Mesenchymal stem cell (in vitro differentiated cells and primary cell): ENCODE results near the gene GDAP2.

Source experiments
- DNase-seq: peaks from one replicate; pipeline ENCODE4 v3.0.0-alpha.2; 2013
- H2AFZ ChIP-seq: one replicate; pipeline ENCODE4 v1.6.1; 2013; ENCODE audit warnings: low read depth, mild to moderate bottlenecking, control low read depth, inconsistent platforms, low read length, moderate library complexity
- H2AK5ac ChIP-seq: 2 replicates; pipeline ENCODE4 v1.6.1; 2013; ENCODE audit warnings: low read length, moderate library complexity, mild to moderate bottlenecking, inconsistent platforms; ENCODE audit not compliant: severe bottlenecking
- H2BK120ac ChIP-seq: one replicate; pipeline ENCODE4 v1.6.1; 2013; ENCODE audit warnings: low read depth, mild to moderate bottlenecking, inconsistent platforms, low read length, moderate library complexity
- H2BK12ac ChIP-seq, 2 experiments: one replicate each; pipeline ENCODE4 v1.6.1; 2013; ENCODE audit warnings: inconsistent platforms in 2 of 2, low read length in 2 of 2, mild to moderate bottlenecking in 2 of 2, moderate library complexity in 2 of 2, control low read depth in 1 of 2
- H2BK15ac ChIP-seq: one replicate; pipeline ENCODE4 v1.6.1; 2013; ENCODE audit warnings: mild to moderate bottlenecking, low read depth, inconsistent platforms; ENCODE audit not compliant: poor library complexity, severe bottlenecking
- H2BK5ac ChIP-seq: 2 replicates; pipeline ENCODE4 v1.6.1; 2013; ENCODE audit warnings: low read depth, mild to moderate bottlenecking, low read length, control low read depth, inconsistent platforms; ENCODE audit not compliant: poor library complexity, severe bottlenecking
- H3K14ac ChIP-seq, 2 experiments: one replicate each; pipeline ENCODE4 v1.6.1; 2013; ENCODE audit warnings: inconsistent platforms in 2 of 2, low read length in 2 of 2, control low read depth in 1 of 2, mild to moderate bottlenecking in 1 of 2, moderate library complexity in 1 of 2
- H3K18ac ChIP-seq, 2 experiments: one replicate each; pipeline ENCODE4 v1.6.1; 2013; ENCODE audit warnings: inconsistent platforms in 2 of 2, low read length in 2 of 2, control low read depth in 1 of 2, low read depth in 1 of 2, mild to moderate bottlenecking in 1 of 2
- H3K23ac ChIP-seq, 2 experiments: one replicate each; pipeline ENCODE4 v1.6.1; 2013; ENCODE audit warnings: inconsistent platforms in 2 of 2, low read length in 2 of 2, mild to moderate bottlenecking in 2 of 2, moderate library complexity in 2 of 2, control low read depth in 1 of 2
- H3K27ac ChIP-seq: 2 replicates; pipeline ENCODE4 v1.5.1; 2013; ENCODE audit warnings: mild to moderate bottlenecking, moderate library complexity, low read length, control low read depth, inconsistent platforms; ENCODE audit not compliant: poor library complexity, severe bottlenecking
- H3K27me3 ChIP-seq, 2 experiments: 2 replicates each; pipeline versions ENCODE4 v1.6.1 to v1.7.0; 2013; ENCODE audit warnings: low read length in 2 of 2, mild to moderate bottlenecking in 2 of 2, moderate library complexity in 2 of 2, control low read depth in 1 of 2, inconsistent platforms in 1 of 2; ENCODE audit not compliant: control insufficient read depth in 1 of 2, insufficient read depth in 1 of 2
- H3K36me3 ChIP-seq, 2 experiments: 2 replicates each; pipeline versions ENCODE4 v1.6.1 to v1.7.0; 2013; ENCODE audit warnings: low read length in 2 of 2, control low read depth in 1 of 2, inconsistent platforms in 1 of 2, low read depth in 1 of 2, mild to moderate bottlenecking in 1 of 2; ENCODE audit not compliant: insufficient read depth in 2 of 2, control insufficient read depth in 1 of 2
- H3K4ac ChIP-seq, 2 experiments: one replicate each; pipeline ENCODE4 v1.6.1; 2013; ENCODE audit warnings: inconsistent platforms in 2 of 2, low read length in 2 of 2, mild to moderate bottlenecking in 2 of 2, moderate library complexity in 2 of 2, control low read depth in 1 of 2, low read depth in 1 of 2
- H3K4me1 ChIP-seq: 2 replicates; pipeline ENCODE4 v1.6.1; 2013; ENCODE audit warnings: low read depth, low read length, control low read depth; ENCODE audit not compliant: control insufficient read depth, insufficient read depth
- H3K4me2 ChIP-seq: 2 replicates; pipeline ENCODE4 v1.6.1; 2013; ENCODE audit warnings: low read length, mild to moderate bottlenecking, inconsistent platforms; ENCODE audit not compliant: poor library complexity, severe bottlenecking
- H3K4me3 ChIP-seq, 2 experiments: 2 replicates each; pipeline versions ENCODE4 v1.5.1 to v1.7.0; 2013; ENCODE audit warnings: low read length in 2 of 2, mild to moderate bottlenecking in 2 of 2, control low read depth in 1 of 2, low read depth in 1 of 2; ENCODE audit not compliant: insufficient read depth in 1 of 2
- H3K79me1 ChIP-seq: replicated peaks from 2 replicates; pipeline ENCODE4 v1.6.1; 2013; ENCODE audit warnings: mild to moderate bottlenecking, control low read depth, low read length, inconsistent platforms; ENCODE audit not compliant: poor library complexity, severe bottlenecking
- H3K9ac ChIP-seq: 2 replicates; pipeline ENCODE4 v1.7.0; 2013; ENCODE audit warnings: mild to moderate bottlenecking, low read length, moderate library complexity
- H3K9me3 ChIP-seq: 2 replicates; pipeline ENCODE4 v1.7.0; 2013; ENCODE audit warnings: mild to moderate bottlenecking, low read length; ENCODE audit not compliant: control insufficient read depth
- H4K8ac ChIP-seq: one replicate; pipeline ENCODE4 v1.6.1; 2013; ENCODE audit warnings: inconsistent platforms, mild to moderate bottlenecking, low read length, moderate library complexity
- H4K91ac ChIP-seq: one replicate; pipeline ENCODE4 v1.6.1; 2013; ENCODE audit warnings: mild to moderate bottlenecking, low read length, inconsistent platforms
- WGBS: methylation state at CpG from one replicate; pipeline ENCODE4 v1.1.7; 2013; ENCODE audit warnings: mixed read lengths; 5-methylcytosine and 5-hydroxymethylcytosine counted together

The GDAP2 gene

GRCh38 chr1:117841117-117841650 is 88.2 kb downstream of the GDAP2 start:
- Histone ChIP-seq H2BK12ac (no peak overlapping the region), H3K9ac (no peak overlapping the region)
- WGBS: 92% methylated on average over 2 of the region's 3 CpGs

DNA sequence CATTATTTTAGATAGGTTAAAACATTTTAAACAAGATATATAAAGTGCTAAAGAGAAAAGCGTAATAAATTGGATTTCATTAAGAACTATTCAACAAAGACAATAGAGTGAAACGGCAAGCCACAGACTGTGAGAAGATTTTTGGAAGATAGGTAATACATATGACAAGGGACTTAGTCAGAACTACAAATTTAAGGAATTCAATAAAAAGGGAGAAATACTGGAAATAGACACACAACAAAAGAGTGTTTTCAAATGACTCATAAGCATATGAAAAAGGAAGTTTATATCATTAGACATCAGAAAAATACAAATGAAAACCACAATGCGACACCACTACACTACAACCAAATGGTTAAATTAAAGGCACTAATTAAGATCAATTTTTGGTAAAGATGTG is 90.5 kb downstream of the GDAP2 start:
- Histone ChIP-seq H3K14ac (no peak overlapping the region), H3K23ac (no peak overlapping the region), H2AK5ac (no peak overlapping the region), H3K79me1 (no peaks in the 10 kb centered on the region), H3K27ac (no peak overlapping the region), H3K4me2 (no peak overlapping the region), H3K4me1 (peaks cover 8% of the 10 kb centered on the region), H3K27me3 (no peaks in the 10 kb centered on the region), H2AFZ (no peak overlapping the region), H2BK12ac (no peak overlapping the region), H4K91ac (no peak overlapping the region), H2BK15ac (no peak overlapping the region), H2BK120ac (no peak overlapping the region), H3K4me3 (no peak overlapping the region), H3K18ac (no peak overlapping the region), H2BK5ac (no peak overlapping the region), H3K9ac (no peak overlapping the region), H3K4ac (no peak overlapping the region), H3K36me3 (peaks cover 5 to 8% of the 10 kb centered on the region in 2 experiments), H3K9me3 (peaks cover under 1% of the 10 kb centered on the region), H4K8ac (no peak overlapping the region)
- no CpG with 5 or more reads among the region's 3 CpGs for WGBS
- DNase-seq: no peak

More at GRCh38 chr1:117841117-117841650, 88.2 kb downstream of the GDAP2 start:
- Histone ChIP-seq H3K18ac (no peak overlapping the region), H2AK5ac (no peak overlapping the region), H4K8ac (no peak overlapping the region), H3K14ac (no peak overlapping the region), H3K4me3 (no peak overlapping the region), H3K27ac (no peak overlapping the region), H2BK5ac (no peak overlapping the region), H3K23ac (no peak overlapping the region), H2BK15ac (no peak overlapping the region), H3K27me3 (no peaks in the 10 kb centered on the region), H2BK120ac (no peak overlapping the region), H3K4ac (no peak overlapping the region), H3K4me1 (peaks cover 8% of the 10 kb centered on the region), H2AFZ (no peak overlapping the region), H4K91ac (no peak overlapping the region), H3K36me3 (peaks cover 5 to 8% of the 10 kb centered on the region in 2 experiments), H3K79me1 (no peaks in the 10 kb centered on the region), H3K9me3 (peaks cover 15% of the 10 kb centered on the region), H3K4me2 (no peak overlapping the region)
- DNase-seq: no peak

GRCh38 chr1:117836069-117836468 is 93.4 kb downstream of the GDAP2 start:
- no peak overlapping the region for H2AK5ac ChIP-seq

DNA sequence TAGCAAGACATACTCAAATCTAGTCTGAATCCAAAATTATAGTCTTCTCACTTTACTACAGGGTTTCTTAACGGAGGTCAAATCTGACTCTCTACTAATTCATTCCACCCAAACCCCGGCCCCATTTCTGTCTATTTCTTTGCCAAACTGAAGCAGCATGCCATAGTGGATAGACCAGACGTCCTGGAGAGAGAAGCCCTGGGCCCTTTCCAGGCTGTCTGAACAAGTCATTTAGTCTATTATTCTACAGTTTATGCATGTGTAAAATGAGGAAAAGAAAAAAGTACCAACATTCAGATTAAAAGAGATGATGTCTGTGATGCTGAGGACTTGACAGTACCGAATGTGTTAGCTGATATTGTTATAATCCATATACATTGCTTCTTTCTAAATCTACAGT is 95.0 kb downstream of the GDAP2 start:
- Histone ChIP-seq H3K27ac (no peak overlapping the region), H3K4ac (no peak overlapping the region), H4K91ac (no peak overlapping the region), H2BK5ac (no peak overlapping the region), H3K23ac (no peak overlapping the region), H3K14ac (no peak overlapping the region), H2AK5ac (no peak overlapping the region), H3K4me3 (no peak overlapping the region), H4K8ac (no peak overlapping the region), H2AFZ (no peak overlapping the region), H2BK120ac (no peak overlapping the region), H3K4me1 (no peaks in the 10 kb centered on the region), H3K9ac (no peak overlapping the region), H3K18ac (no peak overlapping the region), H3K79me1 (no peaks in the 10 kb centered on the region), H3K9me3 (no peaks in the 10 kb centered on the region), H3K4me2 (no peak overlapping the region), H2BK12ac (no peak overlapping the region), H3K27me3 (no peaks in the 10 kb centered on the region), H3K36me3 (peaks cover 0 to 5% of the 10 kb centered on the region in 2 experiments), H2BK15ac (no peak overlapping the region)
- DNase-seq: no peak
- WGBS: 91% methylated on average over 3 of the region's 4 CpGs

More at GRCh38 chr1:117836069-117836468, 93.4 kb downstream of the GDAP2 start:
- no peak for DNase-seq
- no peak overlapping the region for H2AFZ ChIP-seq
- no peak overlapping the region for H2BK5ac ChIP-seq
- no peak overlapping the region for H3K27ac ChIP-seq
- no peak overlapping the region for H2BK120ac ChIP-seq
- H3K9ac ChIP-seq: no peak overlapping the region
- H2BK12ac ChIP-seq: no peak overlapping the region
- H3K14ac ChIP-seq: no peak overlapping the region
- no peak overlapping the region for H3K4me2 ChIP-seq
- H3K79me1 ChIP-seq: no peaks in the 10 kb centered on the region
- H3K18ac ChIP-seq: no peak overlapping the region
- H3K36me3 ChIP-seq: peaks cover 0 to 5% of the 10 kb centered on the region in 2 experiments
- no peak overlapping the region for H3K23ac ChIP-seq
- H2BK15ac ChIP-seq: no peak overlapping the region
- no peak overlapping the region for H3K4ac ChIP-seq
- no peaks in the 10 kb centered on the region for H3K27me3 ChIP-seq
- no peaks in the 10 kb centered on the region for H3K4me1 ChIP-seq
- H4K91ac ChIP-seq: no peak overlapping the region
- H3K9me3 ChIP-seq: no peaks in the 10 kb centered on the region
- WGBS: 100% methylated on average over 1 of the region's 1 CpG
- H3K4me3 ChIP-seq: no peak overlapping the region
- H4K8ac ChIP-seq: no peak overlapping the region
